ENCODE measurements around the gene BHLHE23.
A peak's percentile ranks its signal among the peaks of the same experiment; 100 is the strongest.

The BHLHE23 gene

DNA sequence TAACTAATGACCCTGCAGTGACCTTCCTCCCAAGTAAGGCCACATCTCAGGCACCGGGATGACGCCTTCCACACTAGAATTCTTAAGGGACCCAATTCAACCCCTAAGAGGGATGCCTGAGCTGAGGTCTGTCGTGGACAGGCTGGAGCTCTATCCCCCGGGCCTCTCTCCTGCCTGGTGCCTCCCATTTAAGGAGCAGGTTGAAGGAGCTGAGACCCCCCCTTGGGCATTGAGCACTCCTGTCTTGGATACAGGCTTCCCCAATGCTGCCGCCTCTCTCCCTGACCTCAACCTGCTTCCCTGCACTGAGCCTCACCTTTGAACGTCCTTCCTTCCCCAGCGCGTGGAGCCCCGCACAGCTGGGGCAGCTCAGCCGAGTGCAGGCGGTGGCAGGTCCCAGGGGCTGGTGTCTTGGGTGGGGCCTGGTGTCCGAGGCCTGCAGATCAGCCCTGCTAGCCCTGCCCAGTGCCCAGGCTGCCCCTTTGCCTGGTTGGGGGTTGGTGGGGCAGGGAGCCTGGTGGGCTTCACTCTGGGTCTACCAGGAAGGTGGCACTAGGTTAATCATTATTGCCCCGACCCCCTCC lies 19.9 kb upstream of the BHLHE23 start:
- 83% methylated on average over 13 of the region's 13 CpGs for WGBS
- Histone ChIP-seq H3K18ac (ENCODE audit: low read depth in 1 of 2, low read length in 2 of 2) (no peak overlapping the region), H3K9ac (ENCODE audit: low read length) (no peak overlapping the region)

DNA sequence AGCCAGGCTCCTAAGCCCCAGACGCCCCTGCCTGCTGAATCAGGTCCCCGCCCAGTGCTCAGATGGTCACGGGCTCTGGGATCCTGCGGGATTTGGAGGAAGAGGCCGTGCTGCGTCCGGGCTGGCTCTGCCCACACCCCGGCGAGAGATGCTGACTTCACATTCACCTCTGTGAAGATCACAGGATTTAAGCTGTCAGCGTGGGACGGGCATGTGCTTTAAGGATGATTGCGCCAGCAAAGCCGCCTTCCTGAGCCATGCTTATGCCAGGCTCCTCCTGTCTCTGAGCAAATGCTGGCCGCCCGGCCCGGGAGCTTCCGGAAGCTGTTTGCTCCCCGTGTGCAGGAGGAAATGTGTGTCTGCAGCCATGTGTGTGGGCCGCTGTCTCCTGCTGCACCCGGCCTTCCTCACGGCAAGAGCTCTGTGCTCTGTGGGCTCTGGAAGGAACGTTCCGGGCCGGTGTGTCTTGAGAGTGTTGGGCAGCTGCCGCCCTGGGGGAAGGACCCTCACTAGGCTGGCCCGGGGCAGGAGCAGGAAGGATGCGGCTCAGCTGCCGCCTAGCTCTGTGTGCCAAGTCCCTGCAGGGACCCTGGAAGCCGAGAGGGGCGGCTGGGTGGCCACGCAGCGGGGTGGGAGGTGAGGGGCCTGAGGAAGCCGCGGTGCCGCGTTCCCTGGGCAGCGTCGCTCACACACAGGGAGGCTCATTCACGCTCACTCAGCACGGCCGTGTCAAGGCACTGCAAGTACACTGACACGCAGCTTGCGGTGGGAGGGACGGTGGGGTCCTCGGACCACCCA lies 19.0 kb upstream of the BHLHE23 start:
- Histone ChIP-seq H4K91ac (ENCODE audit: low read length) (no peak overlapping the region), H4K8ac (ENCODE audit: low read length) (no peak overlapping the region), H3K4me1 (ENCODE audit: control insufficient read depth, insufficient read depth, low read depth, low read length) (no peaks in the 10 kb centered on the region), H2AFZ (ENCODE audit: low read depth, low read length) (no peak overlapping the region), H3K4me2 (ENCODE audit: low read length, poor library complexity, severe bottlenecking) (no peak overlapping the region), H3K27ac (ENCODE audit: low read length, poor library complexity, severe bottlenecking) (no peak overlapping the region), H3K23ac (ENCODE audit: low read length in 2 of 2) (no peak overlapping the region), H3K14ac (ENCODE audit: low read length in 2 of 2) (no peak overlapping the region), H2AK5ac (ENCODE audit: low read length, severe bottlenecking) (no peak overlapping the region), H3K4ac (ENCODE audit: low read depth in 1 of 2, low read length in 2 of 2) (no peak overlapping the region), H2BK15ac (ENCODE audit: low read depth, poor library complexity, severe bottlenecking) (no peak overlapping the region), H3K27me3 (ENCODE audit: control insufficient read depth in 1 of 2, insufficient read depth in 1 of 2, low read length in 2 of 2) (peaks cover 61 to 94% of the 10 kb centered on the region in 2 experiments), H2BK120ac (ENCODE audit: low read depth, low read length) (no peak overlapping the region), H3K79me1 (replicated peaks; ENCODE audit: low read length, poor library complexity, severe bottlenecking) (no peaks in the 10 kb centered on the region), H3K18ac (ENCODE audit: low read depth in 1 of 2, low read length in 2 of 2) (no peak overlapping the region), H2BK12ac (ENCODE audit: low read length in 2 of 2) (no peak overlapping the region), H3K9ac (ENCODE audit: low read length) (peak overlapping the region; percentile 45), H3K36me3 (ENCODE audit: control insufficient read depth in 1 of 2, insufficient read depth in 2 of 2, low read depth in 1 of 2, low read length in 2 of 2) (no peaks in the 10 kb centered on the region), H3K4me3 (ENCODE audit: insufficient read depth in 1 of 2, low read depth in 1 of 2, low read length in 2 of 2) (peak overlapping the region in 1 of 2 experiments; percentile 56), H2BK5ac (ENCODE audit: low read depth, low read length, poor library complexity, severe bottlenecking) (no peak overlapping the region), H3K9me3 (ENCODE audit: control insufficient read depth, low read length) (peaks cover 3% of the 10 kb centered on the region)
- DNase-seq: no peak
- 80% methylated on average over 45 of the region's 45 CpGs for WGBS

More for the DNA sequence above, 19.9 kb upstream of the BHLHE23 start:
- Histone ChIP-seq H4K8ac (ENCODE audit: low read length) (no peak overlapping the region), H3K4me2 (ENCODE audit: low read length, poor library complexity, severe bottlenecking) (no peak overlapping the region), H3K79me1 (replicated peaks; ENCODE audit: low read length, poor library complexity, severe bottlenecking) (no peaks in the 10 kb centered on the region), H3K4ac (ENCODE audit: low read depth in 1 of 2, low read length in 2 of 2) (no peak overlapping the region), H3K14ac (ENCODE audit: low read length in 2 of 2) (no peak overlapping the region), H3K23ac (ENCODE audit: low read length in 2 of 2) (no peak overlapping the region), H3K4me1 (ENCODE audit: control insufficient read depth, insufficient read depth, low read depth, low read length) (no peaks in the 10 kb centered on the region), H3K9me3 (ENCODE audit: control insufficient read depth, low read length) (no peaks in the 10 kb centered on the region), H2AK5ac (ENCODE audit: low read length, severe bottlenecking) (no peak overlapping the region), H3K27ac (ENCODE audit: low read length, poor library complexity, severe bottlenecking) (no peak overlapping the region), H2BK12ac (ENCODE audit: low read length in 2 of 2) (no peak overlapping the region), H4K91ac (ENCODE audit: low read length) (no peak overlapping the region), H2BK15ac (ENCODE audit: low read depth, poor library complexity, severe bottlenecking) (no peak overlapping the region), H3K27me3 (ENCODE audit: control insufficient read depth in 1 of 2, insufficient read depth in 1 of 2, low read length in 2 of 2) (peaks cover 57 to 89% of the 10 kb centered on the region in 2 experiments), H2AFZ (ENCODE audit: low read depth, low read length) (no peak overlapping the region), H2BK5ac (ENCODE audit: low read depth, low read length, poor library complexity, severe bottlenecking) (no peak overlapping the region), H3K36me3 (ENCODE audit: control insufficient read depth in 1 of 2, insufficient read depth in 2 of 2, low read depth in 1 of 2, low read length in 2 of 2) (no peaks in the 10 kb centered on the region), H3K4me3 (ENCODE audit: insufficient read depth in 1 of 2, low read depth in 1 of 2, low read length in 2 of 2) (no peak overlapping the region), H2BK120ac (ENCODE audit: low read depth, low read length) (no peak overlapping the region)
- DNase-seq: no peak

DNA sequence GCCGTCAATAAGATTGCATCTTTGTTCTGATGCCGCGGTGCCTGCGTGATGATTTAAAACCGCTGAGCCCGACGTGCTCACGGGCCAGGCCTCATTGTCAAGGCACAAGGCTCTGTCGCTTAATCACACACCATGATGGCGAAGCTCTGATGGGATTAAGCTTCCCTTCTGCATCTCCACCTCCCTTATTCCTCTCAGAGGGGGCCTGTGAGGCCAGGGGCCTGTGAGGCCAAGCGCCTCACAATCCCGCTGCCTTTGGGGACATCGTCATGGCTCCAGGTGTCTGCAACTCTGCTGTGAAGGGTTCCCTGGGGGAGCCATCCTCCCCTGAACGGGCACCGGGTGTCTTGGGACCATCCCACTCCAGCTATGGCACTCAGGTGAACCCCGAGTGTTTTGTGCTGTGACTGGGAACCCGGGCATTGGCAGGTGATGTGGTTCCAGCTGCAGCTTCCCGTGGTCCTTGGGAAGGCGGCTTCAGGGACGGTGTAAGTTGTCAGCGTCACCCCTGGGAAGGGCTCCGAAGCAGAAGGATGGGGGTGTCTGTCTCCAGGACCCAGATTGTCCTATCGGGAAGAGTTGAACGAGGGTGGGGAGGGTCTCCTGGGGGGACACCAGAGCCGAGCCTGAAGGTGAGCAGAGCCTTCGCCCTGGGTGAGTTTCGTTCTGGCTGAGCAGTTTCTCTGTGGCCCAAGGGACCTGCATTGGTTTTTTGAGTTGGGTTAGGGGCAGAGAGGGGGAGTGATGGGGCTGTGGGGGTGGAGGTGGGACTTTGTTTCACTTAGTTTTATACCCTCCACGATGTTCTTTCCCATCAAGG lies 18.0 kb upstream of the BHLHE23 start:
- Histone ChIP-seq H3K4me3 (ENCODE audit: insufficient read depth in 1 of 2, low read depth in 1 of 2, low read length in 2 of 2) (no peak overlapping the region), H2BK120ac (ENCODE audit: low read depth, low read length) (no peak overlapping the region), H3K79me1 (replicated peaks; ENCODE audit: low read length, poor library complexity, severe bottlenecking) (no peaks in the 10 kb centered on the region), H4K8ac (ENCODE audit: low read length) (no peak overlapping the region), H2AFZ (ENCODE audit: low read depth, low read length) (no peak overlapping the region), H2BK12ac (ENCODE audit: low read length in 2 of 2) (no peak overlapping the region), H3K9ac (ENCODE audit: low read length) (no peak overlapping the region), H2BK15ac (ENCODE audit: low read depth, poor library complexity, severe bottlenecking) (no peak overlapping the region), H3K23ac (ENCODE audit: low read length in 2 of 2) (no peak overlapping the region), H3K27ac (ENCODE audit: low read length, poor library complexity, severe bottlenecking) (no peak overlapping the region), H3K36me3 (ENCODE audit: control insufficient read depth in 1 of 2, insufficient read depth in 2 of 2, low read depth in 1 of 2, low read length in 2 of 2) (no peaks in the 10 kb centered on the region), H3K4ac (ENCODE audit: low read depth in 1 of 2, low read length in 2 of 2) (no peak overlapping the region), H4K91ac (ENCODE audit: low read length) (no peak overlapping the region), H3K4me1 (ENCODE audit: control insufficient read depth, insufficient read depth, low read depth, low read length) (no peaks in the 10 kb centered on the region), H2BK5ac (ENCODE audit: low read depth, low read length, poor library complexity, severe bottlenecking) (no peak overlapping the region), H3K18ac (ENCODE audit: low read depth in 1 of 2, low read length in 2 of 2) (no peak overlapping the region), H3K27me3 (ENCODE audit: control insufficient read depth in 1 of 2, insufficient read depth in 1 of 2, low read length in 2 of 2) (peaks cover 58 to 94% of the 10 kb centered on the region in 2 experiments), H2AK5ac (ENCODE audit: low read length, severe bottlenecking) (no peak overlapping the region), H3K9me3 (ENCODE audit: control insufficient read depth, low read length) (peaks cover 11% of the 10 kb centered on the region), H3K14ac (ENCODE audit: low read length in 2 of 2) (no peak overlapping the region), H3K4me2 (ENCODE audit: low read length, poor library complexity, severe bottlenecking) (no peak overlapping the region)
- WGBS: 76% methylated on average over 27 of the region's 28 CpGs
- no peak for DNase-seq
